Mucosa of descending colon (tissue), 3 donors: ENCODE data around the gene CDK3. TPM values are rescaled to one million over a fixed set of nuclear protein-coding genes. Genes with fewer than 3 reads are reported as not detected.

Experiments
- ATAC-seq: fragments of 200-7000 bp; cut with Tn5 transposase; one replicate; pipeline ENCODE4 v1.9.1; 2020; ENCODE audit warnings: mild to moderate bottlenecking, moderate library complexity
- DNase-seq, 3 donors: peaks; one replicate each; pipeline ENCODE4 v3.0.0-alpha.2; 2020
- H3K36me3 ChIP-seq: fragments of 200-600 bp; one replicate; pipeline ENCODE4 v1.8.0; 2021; ENCODE audit warnings: low read depth, mild to moderate bottlenecking
- H3K4me1 ChIP-seq: fragments of 200-600 bp; one replicate; pipeline ENCODE4 v1.8.0; 2021; ENCODE audit warnings: low read depth, mild to moderate bottlenecking
- H3K4me3 ChIP-seq: fragments of 200-600 bp; one replicate; pipeline ENCODE4 v1.8.0; 2021; ENCODE audit warnings: mild to moderate bottlenecking
- H3K9me3 ChIP-seq: fragments of 200-600 bp; one replicate; pipeline ENCODE4 v1.8.0; 2021; ENCODE audit warnings: mild to moderate bottlenecking
- CTCF ChIP-seq: fragments of 200-600 bp; IDR thresholded peaks from one replicate; pipeline ENCODE4 v1.8.0; 2022; ENCODE audit warnings: antibody characterized with exemption, mild to moderate bottlenecking
- intact Hi-C, 2 donors: fragments of 100-400 bp; cut with DNase I in 1 of 2; cut with micrococcal nuclease in 1 of 2; formaldehyde crosslinking; loops; one replicate each; pipeline versions ENCODE4 v1.11.0 to v1.11.1; 2022; cut with DNase I, micrococcal nuclease
- total RNA-seq, 3 donors: library from RNA; stranded (reverse); fragmentation: NEBNext Ultra II Directional in 2 of 3; extraction: Animal tissue kit (Norgen Biotek cat#: 25700) in 2 of 3; gene quantifications; one replicate each; pipeline versions ENCODE4 v1.2.1 to v1.2.4, GENCODE V29; 2021 to 2023
- donor health status: DM: no; HTN: no; CAD: no; lungs with moderate emphysema.
- donor health status: DM: no; HTN: no; CAD: no.
- donor health status: DM: no; HTN: yes; CAD: no.

CDK3 gene
- total RNA-seq, 3 donors from 2014 or later, result 7.9 to 16.8 (median 12.5) TPM

- DNase-seq (peak; percentile 62 to 64 (median 63)), ATAC-seq (peak; percentile 33)
- no peaks in the 10 kb centered on the region for H3K9me3 ChIP-seq
- no peaks in the 10 kb centered on the region for H3K36me3 ChIP-seq
- TF ChIP-seq CTCF, result no peak
- H3K4me1 ChIP-seq, result peaks cover 56% of the 10 kb centered on the region
- intact Hi-C loops, result no loop called here
- H3K4me3 ChIP-seq, result no peak overlapping the region
These were observed 2.3 kb upstream of the CDK3 start for GRCh38 chr17:75998327-75998795.

- intact Hi-C loops, result loop anchor here (10.0 kb wide), 1 partner anchor 95 kb away; the partner anchor contains the start of gene MRPL38 (in 2 of the 2)
- H3K9me3 ChIP-seq, result no peaks in the 10 kb centered on the region
- ATAC-seq, result peak; percentile 60
- DNase-seq, result peak; percentile 78 to 87 (median 86)
- H3K4me3 ChIP-seq, result no peak overlapping the region
- TF ChIP-seq CTCF, result peak; percentile 81
- H3K4me1 ChIP-seq, result peaks cover 52% of the 10 kb centered on the region
- no peaks in the 10 kb centered on the region for H3K36me3 ChIP-seq
These were observed 470 bp upstream of the CDK3 start for GRCh38 chr17:76000016-76000754.

GRCh38 chr17:76002100-76002499 is 1.4 kb downstream of the CDK3 start:
- TF ChIP-seq CTCF, result no peak
- peaks cover 40% of the 10 kb centered on the region for H3K4me1 ChIP-seq
- no peaks in the 10 kb centered on the region for H3K9me3 ChIP-seq
- DNase-seq, result no peak
- intact Hi-C loops, result loop anchor here (10.0 kb wide), 1 partner anchor 97 kb away; the partner anchor contains the start of gene MRPL38 (in 2 of the 2)
- no peak overlapping the region for H3K4me3 ChIP-seq
- ATAC-seq, result no peak
- no peaks in the 10 kb centered on the region for H3K36me3 ChIP-seq

- TF ChIP-seq CTCF, result no peak
- Histone ChIP-seq H3K4me1 (peaks cover 30% of the 10 kb centered on the region), H3K4me3 (no peak overlapping the region), H3K9me3 (no peaks in the 10 kb centered on the region), H3K36me3 (no peaks in the 10 kb centered on the region)
- DNase-seq (no peak), ATAC-seq (no peak)
- intact Hi-C loops, result loop anchor here (10.0 kb wide), 1 partner anchor 99 kb away; the partner anchor contains the start of gene MRPL38 (in 2 of the 2)
These were observed 3.3 kb downstream of the CDK3 start for GRCh38 chr17:76003915-76004314.

GRCh38 chr17:76004750-76005262 is 4.2 kb downstream of the CDK3 start:
- intact Hi-C loops, result loop anchor here (10.0 kb wide), 1 partner anchor 100 kb away; the partner anchor contains the start of gene MRPL38 (in 2 of the 2)
- Histone ChIP-seq H3K4me1 (peaks cover 25% of the 10 kb centered on the region), H3K9me3 (no peaks in the 10 kb centered on the region), H3K4me3 (no peak overlapping the region), H3K36me3 (no peaks in the 10 kb centered on the region)
- DNase-seq (no peak), ATAC-seq (no peak)
- no peak for TF ChIP-seq CTCF
